NCI-H1436 treated with DMSO at 0.1 percent for 48 hours (cell line): Measurements from ENCODE around the gene CCNG2.
"Not testable (repeated sequence)": the region's sequence is repeated elsewhere in the genome, so short reads cannot be mapped to it uniquely, and the experiment has no call there.

Experiments used
- DNase-seq: peaks from one replicate; lab custom pipeline; 2025; lab: John Stamatoyannopoulos, UW

The CCNG2 gene, protein sequence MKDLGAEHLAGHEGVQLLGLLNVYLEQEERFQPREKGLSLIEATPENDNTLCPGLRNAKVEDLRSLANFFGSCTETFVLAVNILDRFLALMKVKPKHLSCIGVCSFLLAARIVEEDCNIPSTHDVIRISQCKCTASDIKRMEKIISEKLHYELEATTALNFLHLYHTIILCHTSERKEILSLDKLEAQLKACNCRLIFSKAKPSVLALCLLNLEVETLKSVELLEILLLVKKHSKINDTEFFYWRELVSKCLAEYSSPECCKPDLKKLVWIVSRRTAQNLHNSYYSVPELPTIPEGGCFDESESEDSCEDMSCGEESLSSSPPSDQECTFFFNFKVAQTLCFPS

DNA sequence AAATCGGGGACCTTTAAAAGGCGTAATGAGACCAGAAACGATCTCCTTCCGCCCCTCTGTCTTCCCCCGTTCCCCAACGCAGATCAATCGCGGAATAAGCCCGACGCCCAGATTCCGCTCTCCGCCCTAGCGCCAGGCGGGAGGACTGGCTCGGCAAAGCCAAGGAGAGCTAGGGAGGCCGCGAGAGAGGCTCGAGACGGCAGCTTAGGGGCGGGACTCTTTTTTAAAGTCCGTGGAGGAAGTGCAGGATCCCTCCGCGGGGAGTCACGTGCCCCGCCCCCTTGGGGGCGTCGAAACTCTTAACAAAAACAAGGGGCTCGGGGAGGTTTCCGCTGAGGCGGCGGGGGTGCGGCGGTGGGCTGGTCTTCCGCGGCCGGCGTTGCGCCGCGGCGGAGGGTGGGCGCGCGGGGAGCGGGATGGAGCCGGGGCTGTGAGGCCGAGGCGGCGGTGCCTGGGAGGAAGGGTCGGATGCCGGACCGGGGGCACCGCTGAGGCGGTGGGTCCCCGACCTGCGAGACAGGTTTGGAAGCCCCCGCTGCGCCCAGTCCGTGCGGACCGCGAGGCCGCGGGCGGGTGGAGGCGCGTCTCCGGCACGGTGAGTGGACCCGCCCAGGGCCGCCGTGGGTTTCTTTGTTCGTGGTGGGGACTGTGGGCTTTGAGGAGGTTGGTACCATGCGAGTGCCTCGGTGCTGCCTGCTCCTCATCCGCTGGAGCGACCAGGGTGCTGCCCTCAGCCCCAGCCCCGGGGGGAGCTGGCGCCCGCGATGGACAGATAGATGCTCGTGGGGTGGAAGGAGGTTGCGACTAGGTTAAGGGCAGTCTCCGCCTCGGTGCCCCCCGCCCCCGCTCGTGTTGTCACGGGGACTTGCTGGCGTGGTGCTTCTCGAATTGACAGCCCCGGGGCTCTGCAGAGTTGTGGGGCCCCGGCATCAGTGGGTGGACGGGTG lies at the start of gene CCNG2:
TSS of gene CCNG2 (plus strand) at position 296 of the 947 bp plus-strand sequence. CDS start 1,326 bp downstream, outside the sequence.
- DNase-seq = peak; percentile 91

DNA sequence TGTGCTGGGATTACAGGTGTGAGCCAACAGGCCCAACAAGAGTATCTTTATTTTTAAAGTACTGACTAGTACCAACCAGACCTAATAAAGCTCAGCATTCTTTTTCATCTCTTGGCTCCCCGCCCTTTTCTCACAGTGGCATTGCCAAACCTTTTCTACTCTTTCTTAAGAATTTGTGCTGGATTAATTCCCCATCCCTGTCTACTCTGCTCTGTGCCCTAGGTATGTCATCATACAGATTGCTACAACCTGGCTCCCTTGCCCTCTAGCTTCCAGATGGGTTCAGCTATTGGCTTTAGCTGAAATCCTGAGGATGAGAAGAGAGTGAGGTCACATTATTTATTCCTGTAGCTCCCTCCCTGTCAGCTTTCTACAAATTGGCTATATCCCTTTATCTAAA lies 46.3 kb upstream of the CCNG2 start:
- DNase-seq = no peak

DNA sequence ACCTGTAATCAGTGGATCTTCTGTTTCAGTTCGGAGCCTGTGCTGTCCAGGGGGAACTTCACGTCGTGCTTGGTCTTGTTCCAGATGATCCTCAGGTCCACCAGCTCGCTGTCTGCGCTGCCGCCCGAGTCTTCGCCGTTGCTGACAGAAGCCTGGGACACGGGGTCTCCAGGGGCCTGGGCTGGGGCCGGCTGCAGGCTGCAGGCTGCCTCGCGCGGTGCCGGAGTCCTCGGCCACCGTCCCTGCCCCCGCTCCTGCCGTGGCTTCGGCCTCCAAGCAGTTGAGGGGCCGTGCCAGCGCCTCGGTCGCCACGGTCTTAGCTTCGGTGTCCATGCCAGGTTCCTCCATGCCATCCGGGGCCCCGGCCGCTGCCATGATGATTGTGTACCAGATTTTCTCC lies 43.9 kb upstream of the CCNG2 start:
- DNase-seq = no peak

DNA sequence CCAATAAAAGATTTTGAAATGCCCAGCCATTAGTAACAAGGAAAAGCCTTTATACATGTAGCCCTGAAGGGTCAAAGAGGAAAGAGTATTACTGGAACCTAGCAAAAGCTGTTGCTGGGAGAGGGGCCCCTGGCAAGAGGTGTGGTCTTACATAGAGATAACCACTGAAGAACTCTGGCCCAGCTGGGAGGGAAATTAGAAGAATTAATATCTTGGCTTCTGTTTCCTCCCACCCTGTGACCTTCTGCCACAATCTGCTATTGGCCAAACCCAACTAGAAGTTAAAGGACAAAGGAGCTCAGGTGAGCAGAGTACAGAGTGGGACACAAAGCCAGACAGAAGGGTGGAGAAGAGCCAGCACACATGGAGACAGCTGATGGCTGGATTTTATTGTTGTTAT lies 39.3 kb upstream of the CCNG2 start:
- DNase-seq = no peak

DNA sequence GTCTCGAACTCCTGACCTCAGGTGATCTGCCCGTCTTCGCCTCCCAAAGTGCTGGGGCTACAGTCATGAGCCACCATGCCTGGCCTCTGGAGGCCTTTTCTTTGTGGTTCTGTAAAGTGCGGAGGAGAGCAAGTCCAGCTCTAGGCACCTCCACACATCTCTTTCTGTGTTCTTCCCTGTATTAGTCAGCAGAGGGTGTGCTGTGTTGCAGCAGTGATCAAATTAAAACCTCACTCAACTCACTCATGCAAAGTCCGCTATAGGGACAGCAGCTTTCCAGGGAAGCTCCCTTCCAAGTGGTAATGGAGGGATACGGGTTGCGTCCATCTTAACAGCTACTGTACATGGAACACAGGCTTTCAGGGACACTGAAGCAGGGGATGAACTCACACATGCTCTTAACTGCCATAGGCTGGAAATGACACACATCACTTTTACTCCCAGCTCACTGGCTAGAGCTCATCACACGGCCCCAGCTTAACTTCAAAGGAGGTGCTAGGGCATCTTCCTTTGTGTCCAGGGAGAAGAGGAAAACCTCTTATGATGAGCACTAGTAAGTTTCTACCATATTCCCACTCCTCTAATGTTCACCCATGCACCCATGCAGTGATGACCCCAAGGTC lies 36.0 kb upstream of the CCNG2 start:
- no peak for DNase-seq

DNA sequence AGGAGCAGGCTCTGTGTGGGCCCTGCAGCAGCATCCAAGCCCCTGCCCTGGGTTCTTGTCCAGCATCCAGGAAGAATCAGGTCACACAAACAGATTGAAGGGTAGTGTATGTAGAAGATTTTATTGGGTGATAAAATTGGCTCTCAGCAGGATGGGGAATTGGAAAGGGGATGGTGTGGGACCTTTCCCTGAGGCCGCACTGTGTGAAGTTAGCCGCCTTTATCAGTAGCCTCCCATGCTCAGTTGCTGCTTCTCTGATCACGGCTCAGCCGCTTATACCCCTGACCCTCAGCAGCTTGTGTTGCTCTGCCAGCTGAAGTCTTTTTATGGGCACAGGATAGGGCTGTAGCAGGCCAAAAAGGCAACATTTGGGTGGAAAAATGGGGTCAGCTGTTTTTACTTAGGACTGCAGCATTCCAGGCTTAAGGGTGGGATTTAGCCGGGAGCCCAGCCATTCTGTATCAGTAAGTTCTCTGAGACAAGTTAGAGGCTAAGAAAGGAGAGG lies 35.2 kb upstream of the CCNG2 start:
- DNase-seq = no peak

DNA sequence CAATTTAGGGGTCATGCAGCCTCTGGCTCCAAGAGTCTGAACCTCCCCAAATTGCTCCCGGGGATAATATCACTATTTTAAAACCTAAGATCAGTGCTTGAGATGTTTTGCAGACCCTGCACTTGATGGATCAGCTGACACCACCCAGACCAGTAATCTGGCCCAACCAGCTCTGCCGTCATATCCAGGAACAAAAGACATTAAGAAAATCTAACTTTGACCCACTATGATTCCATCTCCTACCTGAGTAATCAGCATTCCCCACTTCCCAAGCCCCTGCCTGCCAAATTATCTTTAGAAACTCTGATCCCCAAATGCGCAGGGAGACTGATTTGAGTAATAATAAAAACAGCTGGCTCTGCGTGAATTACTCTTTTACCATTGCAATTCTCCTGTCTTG lies 34.4 kb upstream of the CCNG2 start:
- no peak for DNase-seq

DNA sequence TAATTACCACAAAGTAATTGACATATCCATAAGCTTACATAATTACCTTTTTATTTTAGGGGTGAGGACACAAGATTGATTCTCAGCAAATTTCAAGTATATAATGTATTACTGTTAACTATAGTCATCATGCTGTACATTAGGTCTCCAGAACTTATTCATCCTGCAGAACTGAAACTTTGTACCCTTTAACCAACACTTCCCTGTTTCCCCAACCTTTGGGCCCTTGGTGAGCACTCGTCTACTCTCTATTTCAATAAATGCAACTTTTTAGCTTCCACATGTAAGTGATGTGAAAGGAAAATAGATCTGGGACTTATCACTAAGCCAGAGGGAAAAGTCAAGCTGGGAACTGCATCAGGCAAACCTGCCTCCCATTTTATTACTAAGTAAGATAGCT lies 33.6 kb upstream of the CCNG2 start:
- no peak for DNase-seq

DNA sequence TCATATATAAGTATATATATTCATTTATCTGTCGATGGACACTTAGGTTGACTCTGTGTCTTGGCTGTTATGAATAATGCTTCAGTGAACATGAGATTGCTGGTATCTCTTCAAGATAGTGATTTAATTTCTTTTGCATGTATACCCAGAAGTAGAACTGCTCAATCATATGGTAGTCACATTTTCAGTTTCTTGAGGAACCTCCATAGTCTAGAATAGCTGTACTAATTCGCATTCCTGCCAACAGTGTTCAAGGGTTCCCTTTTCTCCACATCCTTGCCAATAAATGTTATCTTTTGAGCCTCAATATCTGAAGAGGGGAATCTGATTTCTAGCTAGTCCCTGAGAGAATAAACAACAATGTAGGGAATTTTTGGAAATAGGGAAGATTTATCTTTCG lies 32.4 kb upstream of the CCNG2 start:
- no peak for DNase-seq

DNA sequence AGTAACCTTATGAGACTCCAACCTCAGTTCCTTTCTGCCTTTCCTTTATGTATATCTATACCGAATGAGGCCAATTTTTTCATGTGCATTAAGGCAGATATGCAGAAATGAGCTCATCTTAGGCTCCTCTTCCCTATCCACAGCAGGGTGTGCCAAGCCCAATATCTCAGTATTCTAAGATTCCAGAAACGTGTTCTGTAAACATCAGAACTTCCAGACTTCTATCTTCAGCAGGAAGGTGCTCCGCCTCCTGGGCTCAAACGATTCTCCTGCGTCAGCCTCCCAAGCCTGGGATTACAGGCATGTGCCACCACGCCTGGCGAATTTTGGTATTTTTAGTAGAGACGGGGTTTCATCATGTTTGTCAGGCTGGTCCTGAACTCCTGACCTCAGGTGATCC lies 31.0 kb upstream of the CCNG2 start:
- no peak for DNase-seq

DNA sequence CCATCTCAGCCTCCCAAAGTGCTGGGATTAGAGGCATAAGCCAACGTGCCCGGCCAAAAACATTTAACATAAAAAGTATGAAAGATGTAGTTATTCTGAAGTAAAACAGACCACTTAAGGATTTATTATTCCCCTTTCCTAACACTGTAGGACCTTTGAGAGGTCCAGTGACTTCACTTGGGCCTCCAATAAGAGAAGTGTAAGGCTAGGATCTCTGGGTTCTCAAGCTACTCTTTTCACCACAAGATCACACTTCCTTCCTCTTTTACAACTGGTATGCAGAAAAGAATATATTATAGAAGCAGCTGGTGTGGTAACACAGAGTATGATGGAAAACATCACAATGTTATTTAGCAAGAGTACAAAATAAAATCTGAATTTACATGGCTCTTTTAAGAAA lies 30.2 kb upstream of the CCNG2 start:
- DNase-seq = no peak

DNA sequence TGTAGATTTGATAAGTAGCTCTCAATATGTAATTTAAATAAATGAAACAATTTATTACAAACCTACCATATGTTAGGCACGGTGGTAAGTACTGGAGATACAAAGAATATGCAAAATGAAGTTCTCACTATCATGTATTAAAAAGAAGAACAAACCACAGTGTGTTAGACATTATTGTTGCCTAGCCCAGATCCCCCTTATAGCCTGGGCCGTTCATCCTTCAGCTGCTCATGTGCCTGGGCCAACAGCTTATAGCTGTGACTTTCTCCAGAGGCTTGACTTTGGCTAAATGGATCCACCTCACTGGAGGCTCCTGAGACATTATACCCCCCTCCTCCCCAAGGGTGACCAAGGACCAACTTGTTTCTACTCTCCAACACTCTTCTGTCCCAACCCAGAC lies 29.8 kb upstream of the CCNG2 start:
- no peak for DNase-seq

DNA sequence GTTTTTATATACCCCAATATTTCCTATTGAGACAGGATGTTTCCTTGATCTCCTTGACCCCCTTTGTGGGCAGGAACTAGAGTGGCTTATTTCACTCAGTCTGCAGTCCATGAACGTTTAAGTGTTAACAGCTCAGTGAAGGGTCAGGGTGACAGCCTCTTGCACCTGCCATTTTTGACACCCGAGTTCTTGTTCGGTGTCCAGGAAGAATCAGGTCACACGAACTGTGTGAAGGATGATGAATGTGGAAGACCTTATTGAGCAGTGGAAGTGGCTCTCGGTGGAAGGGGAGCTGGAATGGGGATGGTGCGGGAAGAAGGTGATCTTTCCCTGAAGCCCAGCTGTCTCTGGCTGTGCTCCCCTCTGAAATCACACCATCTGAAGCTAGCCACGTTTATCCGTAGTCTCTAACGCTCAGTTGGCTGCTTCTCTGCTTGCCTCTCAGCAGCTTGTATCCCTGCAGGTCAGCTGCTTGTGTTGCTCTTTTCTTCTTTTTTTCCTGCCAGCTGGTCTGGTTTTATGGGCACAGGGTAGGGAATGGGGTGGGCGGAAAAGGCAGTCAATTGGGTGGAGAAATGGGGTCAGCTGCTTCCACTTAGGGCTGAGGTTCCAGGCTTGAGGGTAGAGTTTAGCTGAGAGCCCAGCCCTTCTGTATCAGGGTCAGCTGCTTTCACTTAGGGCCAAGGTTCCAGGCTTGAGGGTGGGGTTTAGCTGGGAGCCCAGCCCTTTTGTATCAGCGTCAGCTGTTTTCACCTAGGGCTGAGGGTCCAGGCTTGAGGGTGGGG lies 29.0 kb upstream of the CCNG2 start:
- no peak for DNase-seq

DNA sequence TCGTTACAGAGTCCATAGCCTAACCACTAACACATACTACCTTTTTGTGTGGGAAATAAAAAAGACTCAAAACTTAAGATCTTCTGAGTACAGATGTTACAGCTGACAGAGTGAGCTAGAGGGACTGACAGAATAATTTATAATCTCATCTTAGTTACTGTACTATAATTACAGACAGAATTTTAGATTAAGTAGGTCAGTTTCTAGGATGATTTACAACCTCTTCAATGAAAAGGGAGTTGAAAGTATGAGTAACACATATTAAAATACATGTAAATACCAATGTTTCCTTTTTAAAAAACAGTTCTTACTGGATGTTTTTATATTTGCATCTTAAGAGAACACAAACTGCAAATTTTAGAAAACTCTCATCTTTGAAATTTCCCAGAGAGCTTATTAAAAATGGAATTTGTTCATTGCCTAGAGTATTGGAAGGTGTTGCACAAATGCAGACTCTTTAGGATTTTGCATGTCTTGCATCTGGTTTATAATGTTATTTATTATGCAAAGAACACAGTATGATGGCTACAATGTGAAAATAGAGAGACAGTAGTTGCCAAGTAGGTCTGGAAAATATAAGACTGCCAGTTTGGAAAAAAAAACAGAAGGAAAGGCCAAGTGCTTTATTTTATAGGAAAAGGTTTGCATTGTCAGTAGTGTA lies 24.2 kb upstream of the CCNG2 start:
- no peak for DNase-seq

DNA sequence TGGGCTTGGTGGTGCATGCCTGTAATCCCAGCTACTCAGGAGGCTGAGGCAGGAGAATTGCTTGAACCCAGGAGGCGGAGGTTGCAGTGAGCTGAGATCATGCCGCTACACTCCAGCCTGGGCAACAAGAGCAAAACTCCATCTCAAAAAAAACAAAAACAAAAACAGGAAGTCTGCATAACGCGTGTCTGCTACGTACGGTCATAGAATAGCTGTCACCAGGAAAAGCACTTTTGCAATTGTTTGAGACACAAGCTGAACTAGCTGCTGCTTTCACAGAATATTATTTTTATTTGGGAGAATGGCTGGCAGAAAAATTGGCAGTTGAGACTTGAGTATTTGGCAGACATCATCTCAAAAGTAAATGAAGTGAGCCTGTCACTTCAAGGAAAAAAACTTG lies 19.6 kb upstream of the CCNG2 start:
- not testable (repeated sequence) for DNase-seq

DNA sequence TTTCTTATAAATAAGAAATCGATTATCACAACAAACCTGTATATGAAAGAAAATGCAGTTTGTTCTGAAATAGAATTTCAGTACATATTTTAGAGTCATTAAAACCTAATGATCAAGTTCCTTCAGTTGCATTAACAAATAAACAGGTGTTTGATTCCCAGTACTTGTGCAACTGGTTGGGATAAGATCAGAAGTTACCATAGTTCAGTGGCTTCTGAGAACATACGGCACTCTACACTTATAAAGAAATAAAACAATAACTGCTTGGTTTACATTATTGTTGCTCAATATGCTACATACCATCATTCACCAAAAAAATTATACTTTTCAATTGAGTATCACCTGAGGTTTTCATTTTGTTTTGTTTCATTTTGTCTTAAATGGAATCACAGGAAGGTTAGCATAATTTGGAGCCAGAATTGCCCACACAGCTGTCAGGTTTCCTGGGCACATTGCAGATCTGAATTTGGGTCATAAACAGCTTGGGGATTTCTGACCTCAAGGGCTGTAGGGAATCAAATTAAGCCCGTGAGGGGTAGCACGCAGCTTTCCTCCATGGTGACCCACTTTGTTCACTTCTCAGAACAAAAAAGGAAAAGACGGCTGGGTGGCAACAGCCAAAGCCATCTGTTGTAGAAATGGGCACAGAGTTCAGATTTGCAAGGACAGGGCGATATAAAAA lies 14.9 kb upstream of the CCNG2 start:
- DNase-seq = no peak

DNA sequence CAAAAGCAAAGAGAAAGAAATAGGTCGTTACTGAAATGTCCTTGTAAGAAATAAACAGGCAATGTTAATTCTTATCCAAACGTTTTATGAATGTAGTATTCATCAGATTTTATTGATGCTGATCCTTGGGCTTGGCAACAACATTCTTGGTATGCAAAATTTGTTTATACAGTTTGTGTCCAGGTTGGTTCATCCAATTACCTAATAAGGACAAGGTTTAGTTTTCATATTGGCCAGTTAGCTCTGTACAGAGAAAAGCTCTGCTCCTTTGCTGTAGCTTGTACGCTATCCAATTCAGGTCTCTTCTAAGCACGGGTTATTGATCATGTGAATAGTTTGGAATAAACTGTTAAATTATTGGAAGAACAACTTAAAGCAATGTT lies 14.4 kb upstream of the CCNG2 start:
- DNase-seq = no peak

DNA sequence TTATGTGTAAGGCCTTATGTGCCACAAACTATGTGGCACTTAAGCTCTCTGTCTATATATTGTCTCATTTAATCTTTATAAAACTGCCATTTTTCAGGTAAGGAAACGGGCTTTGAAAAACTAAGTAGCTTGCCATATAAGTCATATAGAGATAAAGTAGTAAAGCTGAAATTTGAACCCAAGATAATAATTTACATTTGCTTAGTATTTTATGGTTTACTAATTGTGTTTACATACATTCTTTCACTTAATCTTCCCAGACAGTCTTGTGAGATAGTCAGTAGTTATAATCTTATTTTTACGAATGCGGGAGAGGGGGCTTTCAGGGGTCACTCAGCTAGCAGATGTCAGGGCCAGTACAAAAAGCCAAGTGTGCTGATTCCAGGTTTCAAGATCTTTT lies 13.9 kb upstream of the CCNG2 start:
- no peak for DNase-seq

DNA sequence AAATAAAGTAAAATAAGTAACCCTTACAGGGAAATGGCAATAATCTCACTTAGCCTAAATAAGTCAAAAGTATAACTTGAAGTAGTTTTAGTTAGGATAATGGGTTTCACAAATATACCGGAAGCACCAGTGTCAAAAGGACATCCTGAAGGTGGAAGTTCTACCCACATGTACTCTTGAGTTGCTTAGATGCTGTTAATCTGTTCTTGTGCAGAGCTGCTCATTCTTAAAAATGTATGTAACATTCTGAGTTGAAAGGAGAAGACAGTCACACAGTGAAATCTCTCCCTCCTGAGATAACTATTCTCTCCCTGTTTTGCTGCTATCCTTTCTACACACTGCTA lies 11.2 kb upstream of the CCNG2 start:
- DNase-seq = no peak

DNA sequence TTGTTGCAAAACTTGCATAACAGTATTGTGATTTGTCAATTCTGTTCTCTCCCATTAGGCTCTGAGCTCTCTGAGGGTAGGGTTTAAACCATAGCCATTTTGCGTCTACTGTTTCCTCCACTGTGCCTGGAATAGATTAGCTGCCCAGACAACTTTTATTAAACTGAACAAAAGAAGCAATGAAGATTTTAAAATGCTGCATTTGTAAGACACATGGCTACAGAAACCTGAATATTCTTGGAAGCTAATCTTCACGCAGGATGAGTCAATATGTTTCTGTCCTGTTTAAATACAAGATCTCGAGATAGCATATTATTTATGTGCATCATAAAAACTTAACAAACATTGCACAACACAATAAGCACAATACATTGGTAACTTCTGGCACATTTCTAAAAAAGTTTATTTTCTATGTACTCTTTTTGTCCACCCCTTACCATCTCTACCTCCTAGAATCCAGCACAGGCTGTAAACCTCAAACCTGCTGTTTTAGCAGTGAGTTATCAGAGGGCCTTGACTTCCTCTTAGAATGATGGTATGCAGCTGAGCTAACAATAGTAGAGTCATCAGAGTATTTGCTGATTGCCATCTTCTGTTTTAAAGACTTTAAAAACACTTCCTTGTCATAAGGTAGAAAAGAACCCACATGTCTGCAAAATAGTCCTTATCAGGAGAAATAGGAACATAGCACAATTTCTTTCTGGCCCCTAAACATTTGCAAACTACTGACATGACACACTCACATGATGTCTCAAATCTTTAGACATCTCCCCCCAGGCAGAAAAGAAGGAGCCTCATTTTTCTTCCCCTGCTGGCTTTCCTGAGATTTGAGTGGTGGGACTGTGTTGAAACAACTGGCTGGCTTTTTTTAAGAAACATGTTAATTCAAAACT lies 10.6 kb upstream of the CCNG2 start:
- DNase-seq = no peak
